ENCODE measurements around the gene C1RL.

DNA sequence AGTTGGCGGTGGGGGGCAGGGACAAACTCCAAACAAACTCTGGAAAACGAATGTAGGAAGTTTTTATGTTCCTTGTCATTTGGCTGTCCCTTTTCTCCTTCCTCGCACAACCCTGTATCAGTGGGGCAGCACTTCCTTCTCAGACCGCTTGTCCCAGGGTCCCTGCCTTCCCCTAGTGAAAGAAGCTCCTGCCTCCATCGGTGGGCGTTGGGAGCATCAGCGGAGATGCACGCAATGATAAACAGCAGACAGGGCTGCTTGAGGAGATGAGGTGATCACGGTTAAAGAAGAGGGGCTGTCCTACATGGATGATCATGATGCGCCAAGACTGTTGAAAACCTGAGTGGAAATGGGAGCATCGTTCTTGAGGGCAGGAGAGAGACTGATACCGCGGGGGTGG lies 47.9 kb downstream of the C1RL start:
- TF ChIP-seq CEBPB (IDR thresholded peaks at IDR 0.05) (no peak), CREB1 (IDR thresholded peaks at IDR 0.05; ENCODE audit: low read depth) (no peak), TEAD4 (IDR thresholded peaks at IDR 0.05) (no peak), TCF12 (IDR thresholded peaks at IDR 0.05; ENCODE audit: low read depth) (no peak), NFIC (IDR thresholded peaks at IDR 0.05) (no peak), ZBTB7A (IDR thresholded peaks at IDR 0.05; ENCODE audit: low read depth) (no peak), TAF1 (IDR thresholded peaks at IDR 0.05; ENCODE audit: low read depth) (no peak), RAD21 (IDR thresholded peaks at IDR 0.05; ENCODE audit: low read depth) (no peak), FOXM1 (IDR thresholded peaks at IDR 0.05; ENCODE audit: borderline replicate concordance, low read depth) (no peak), REST (IDR thresholded peaks at IDR 0.05; ENCODE audit: low read depth) (no peak)
- TF ChIP-seq, protein P1, sequence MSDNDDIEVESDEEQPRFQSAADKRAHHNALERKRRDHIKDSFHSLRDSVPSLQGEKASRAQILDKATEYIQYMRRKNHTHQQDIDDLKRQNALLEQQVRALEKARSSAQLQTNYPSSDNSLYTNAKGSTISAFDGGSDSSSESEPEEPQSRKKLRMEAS (IDR thresholded peaks at IDR 0.05): no peak
